Heart left ventricle (tissue), 13 donors: ENCODE measurements around the gene CECR2.

ENCODE experiments used
- CTCF ChIP-seq, 12 donors: fragments of 200-600 bp; sonication (generic) in 4 of 12; IDR thresholded peaks; one replicate each; pipeline versions ENCODE4 v1.5.0 to v1.8.0; 2018 to 2022; ENCODE audit warnings: antibody characterized with exemption in 12 of 12, mild to moderate bottlenecking in 5 of 12
- POLR2A ChIP-seq, 2 donors: fragments of 450-650 bp; IDR thresholded peaks; one replicate each; pipeline ENCODE4 v1.6.1; 2017; ENCODE audit warnings: antibody characterized with exemption in 2 of 2, mild to moderate bottlenecking in 2 of 2, moderate library complexity in 2 of 2
- donor health status: ischemic (EF 13 %, LVEDD 7.1; RV severe dilation, severe dysfunction).
- donor health status: DM: no; HTN: yes; CAD: no.
- donor health status: DM: no; HTN: no; CAD: no.
- donor health status: ischemic (EF 25% LVEDD 6.9; RV normal size, moderate dysfunction).
- donor health status: ischemic (EF 25% LVEDD 5.7; RV mildly dilated, moderate dysfunction).
- donor health status: ischemic (EF 35%, LVEDD 5.7; RV mildly dilated, moderate dysfunction).
- donor health status: nonischemic (EF 11% LVEDD 7.7; RV severe dilation, severe dysfunction).
- donor health status: DM: yes; HTN: yes; CAD: no.
- donor health status: PGD.
- donor health status: ischemic (EF 29% LVEDD 5.4; RV normal size, mild dysfunction).
- donor health status: nonischemic (EF 23%, LVEDD 6.1; RV moderate dilation, normal function).

DNA sequence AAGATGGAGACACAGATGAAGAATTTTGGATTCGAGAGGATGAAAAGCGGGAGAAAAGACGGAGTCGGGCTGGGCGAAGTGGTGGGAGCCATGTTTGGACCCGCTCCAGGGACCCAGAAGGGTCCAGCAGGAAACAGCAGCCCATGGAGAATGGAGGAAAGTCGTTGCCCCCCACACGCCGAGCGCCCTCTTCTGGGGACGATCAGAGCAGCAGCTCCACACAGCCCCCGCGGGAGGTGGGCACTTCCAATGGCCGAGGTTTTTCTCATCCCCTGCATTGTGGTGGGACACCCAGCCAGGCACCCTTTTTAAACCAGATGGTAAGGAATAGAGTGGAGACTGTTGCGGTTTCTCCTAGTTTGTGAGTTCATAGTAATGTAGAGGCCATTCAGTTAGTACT is 171.2 kb downstream of the CECR2 start:
- TF ChIP-seq CTCF (IDR thresholded peaks at IDR 0.05) = peak in 1 of 12 donors; percentile 15
- no peak for TF ChIP-seq POLR2A (IDR thresholded peaks at IDR 0.05)
